B cell (primary cell): Measurements from ENCODE around the gene COX5B. TPM values are rescaled to one million over a fixed set of nuclear protein-coding genes. Genes with fewer than 3 reads are reported as not detected.
A peak's percentile ranks its signal among the peaks of the same experiment; 100 is the strongest.

Source experiments
- ATAC-seq: fragments of 200-7000 bp; cut with Tn5 transposase; one replicate; pipeline ENCODE4 v1.10.0; 2021; ENCODE audit warnings: low read depth, mild to moderate bottlenecking, moderate number of reproducible peaks, moderate library complexity
- CTCF ChIA-PET: fragments of 350-600 bp; sonication (Branson Sonifier 250); formaldehyde crosslinking; loops from one replicate; lab custom pipeline; 2021; ENCODE audit warnings: antibody characterized with exemption, inconsistent platforms; lab: Charles Lee
- POLR2A ChIA-PET: fragments of 350-600 bp; sonication (Branson Sonifier 250); formaldehyde crosslinking; loops from one replicate; lab custom pipeline; 2021; ENCODE audit warnings: antibody characterized with exemption; lab: Charles Lee
- DNase-seq: peaks from one replicate; pipeline ENCODE4 v3.0.0; 2013
- H2AFZ ChIP-seq: 2 replicates; pipeline ENCODE4 v1.6.1; 2012; ENCODE audit warnings: mild to moderate bottlenecking, low read depth, low read length; ENCODE audit not compliant: insufficient read depth, poor library complexity, severe bottlenecking
- H3K27ac ChIP-seq, 2 donors: 1 replicate in 1 of 2; 2 replicates in 1 of 2; pipeline ENCODE4 v1.5.1; 2012 to 2013; ENCODE audit warnings: low read length in 2 of 2, mild to moderate bottlenecking in 2 of 2, moderate library complexity in 1 of 2
- H3K27me3 ChIP-seq, 4 experiments: fragments of 200-600 bp in 1 of 4; sonication (generic) in 1 of 4; replicated peaks in 1 of 4; 1 replicate in 2 of 4; 2 replicates in 2 of 4; pipeline versions ENCODE4 v1.6.1 to v1.7.0; 2013 to 2016; ENCODE audit warnings: low read length in 3 of 4, mild to moderate bottlenecking in 2 of 4, mixed read lengths in 1 of 4, moderate library complexity in 1 of 4; ENCODE audit not compliant: insufficient read depth in 4 of 4, control insufficient read depth in 3 of 4; ENCODE audit errors: control extremely low read depth in 1 of 4
- H3K36me3 ChIP-seq, 2 experiments: replicated peaks in 1 of 2; 1 replicate in 1 of 2; 2 replicates in 1 of 2; pipeline versions ENCODE4 v1.6.1 to v1.7.1; 2013; ENCODE audit warnings: low read length in 1 of 2; ENCODE audit not compliant: insufficient read depth in 2 of 2, control insufficient read depth in 1 of 2; ENCODE audit errors: control extremely low read depth in 1 of 2, extremely low read depth in 1 of 2
- H3K4me1 ChIP-seq, 2 donors: fragments of 200-600 bp in 1 of 2; sonication (generic) in 1 of 2; 1 replicate in 1 of 2; 2 replicates in 1 of 2; pipeline versions ENCODE4 v1.5.1 to v1.6.1; 2013 to 2017; ENCODE audit warnings: low read length in 2 of 2; ENCODE audit not compliant: control insufficient read depth in 2 of 2, insufficient read depth in 2 of 2
- H3K4me2 ChIP-seq: replicated peaks from 2 replicates; pipeline ENCODE3; 2012; ENCODE audit warnings: mild to moderate bottlenecking, low read depth, low read length; ENCODE audit not compliant: poor library complexity, severe bottlenecking
- H3K4me3 ChIP-seq, 5 experiments: fragments of 200-600 bp in 1 of 5; sonication (generic) in 1 of 5; 1 replicate in 3 of 5; 2 replicates in 2 of 5; pipeline versions ENCODE4 v1.5.1 to v1.7.0; 2011 to 2016; ENCODE audit warnings: low read length in 4 of 5, mild to moderate bottlenecking in 4 of 5, low read depth in 2 of 5, control low read depth in 1 of 5, moderate library complexity in 1 of 5; ENCODE audit not compliant: insufficient read depth in 1 of 5; ENCODE audit errors: control extremely low read depth in 1 of 5, extremely low read depth in 1 of 5
- H3K79me2 ChIP-seq: fragments of 200-600 bp; sonication (generic); one replicate; pipeline ENCODE4 v1.6.0; 2016; ENCODE audit warnings: low read length; ENCODE audit not compliant: control insufficient read depth, insufficient read depth
- H3K9ac ChIP-seq: fragments of 200-600 bp; sonication (generic); 2 replicates; pipeline ENCODE4 v1.6.1; 2017; ENCODE audit warnings: mild to moderate bottlenecking, low read length, moderate library complexity
- H3K9me3 ChIP-seq, 3 donors: one replicate each; pipeline versions ENCODE4 v1.6.1 to v1.7.1; 2013; ENCODE audit warnings: low read length in 2 of 3; ENCODE audit not compliant: control insufficient read depth in 2 of 3, insufficient read depth in 1 of 3; ENCODE audit errors: control extremely low read depth in 1 of 3
- H4K20me1 ChIP-seq: 2 replicates; pipeline ENCODE4 v1.6.0; 2012; ENCODE audit warnings: mild to moderate bottlenecking, low read length; ENCODE audit not compliant: insufficient read depth, control insufficient read depth, poor library complexity, severe bottlenecking
- H3K27ac Mint-ChIP-seq: one replicate; pipeline ENCODE4 v1.8.0; 2021; ENCODE audit warnings: mixed read lengths
- H3K27me3 Mint-ChIP-seq: one replicate; pipeline ENCODE4 v1.8.0; 2021; ENCODE audit warnings: mixed read lengths
- H3K4me1 Mint-ChIP-seq: one replicate; pipeline ENCODE4 v1.8.0; 2021; ENCODE audit warnings: mixed read lengths
- H3K4me3 Mint-ChIP-seq: one replicate; pipeline ENCODE4 v1.8.0; 2021; ENCODE audit warnings: mixed read lengths
- H3K9me3 Mint-ChIP-seq: one replicate; pipeline ENCODE4 v1.8.0; 2022; ENCODE audit warnings: mixed read lengths; ENCODE audit not compliant: insufficient read depth
- EZH2 ChIP-seq: IDR thresholded peaks from 2 replicates; pipeline ENCODE4 v1.6.1; 2012; ENCODE audit warnings: borderline replicate concordance, low read depth, mild to moderate bottlenecking, moderate library complexity, low read length; ENCODE audit not compliant: insufficient read depth, poor library complexity, severe bottlenecking
- WGBS: methylation state at CpG from one replicate; pipeline ENCODE4 v1.1.5; 2013; ENCODE audit warnings: missing lambda C conversion rate; ENCODE audit not compliant: insufficient coverage; 5-methylcytosine and 5-hydroxymethylcytosine counted together
- intact Hi-C: fragments of 100-400 bp; cut with micrococcal nuclease; formaldehyde crosslinking; loops from one replicate; pipeline ENCODE4 v1.10.0; 2022
- polyA plus RNA-seq: library from polyadenylated mRNA; depleted of rRNA; stranded (reverse); fragments of >200 nt; gene quantifications from 2 replicates; pipeline ENCODE4 v1.2.3, GENCODE V29; 2012
- small RNA-seq: library from RNA; depleted of rRNA; stranded (forward); fragments of <200 nt; gene quantifications from one replicate; pipeline ENCODE3, GENCODE V24; 2012; ENCODE audit warnings: low replicate concordance, low read depth; ENCODE audit not compliant: insufficient read length
- total RNA-seq, 2 donors: library from RNA; stranded (reverse); fragments of 120-200 nt in 1 of 2; gene quantifications; 1 replicate in 1 of 2; 2 replicates in 1 of 2; pipeline versions ENCODE4 v1.2.3 to v1.2.4, GENCODE V29; 2013 to 2022
- TF ChIP-seq, protein P1 (sequence below): fragments of 200-600 bp; IDR thresholded peaks from one replicate; pipeline ENCODE4 v1.8.0; 2022; ENCODE audit warnings: antibody characterized with exemption, mild to moderate bottlenecking

COX5B gene
- total and polyA plus RNA-seq, 2 donors (not counting 1 experiment from before 2014, with no cell fraction given) = 111 to 164 TPM

DNA sequence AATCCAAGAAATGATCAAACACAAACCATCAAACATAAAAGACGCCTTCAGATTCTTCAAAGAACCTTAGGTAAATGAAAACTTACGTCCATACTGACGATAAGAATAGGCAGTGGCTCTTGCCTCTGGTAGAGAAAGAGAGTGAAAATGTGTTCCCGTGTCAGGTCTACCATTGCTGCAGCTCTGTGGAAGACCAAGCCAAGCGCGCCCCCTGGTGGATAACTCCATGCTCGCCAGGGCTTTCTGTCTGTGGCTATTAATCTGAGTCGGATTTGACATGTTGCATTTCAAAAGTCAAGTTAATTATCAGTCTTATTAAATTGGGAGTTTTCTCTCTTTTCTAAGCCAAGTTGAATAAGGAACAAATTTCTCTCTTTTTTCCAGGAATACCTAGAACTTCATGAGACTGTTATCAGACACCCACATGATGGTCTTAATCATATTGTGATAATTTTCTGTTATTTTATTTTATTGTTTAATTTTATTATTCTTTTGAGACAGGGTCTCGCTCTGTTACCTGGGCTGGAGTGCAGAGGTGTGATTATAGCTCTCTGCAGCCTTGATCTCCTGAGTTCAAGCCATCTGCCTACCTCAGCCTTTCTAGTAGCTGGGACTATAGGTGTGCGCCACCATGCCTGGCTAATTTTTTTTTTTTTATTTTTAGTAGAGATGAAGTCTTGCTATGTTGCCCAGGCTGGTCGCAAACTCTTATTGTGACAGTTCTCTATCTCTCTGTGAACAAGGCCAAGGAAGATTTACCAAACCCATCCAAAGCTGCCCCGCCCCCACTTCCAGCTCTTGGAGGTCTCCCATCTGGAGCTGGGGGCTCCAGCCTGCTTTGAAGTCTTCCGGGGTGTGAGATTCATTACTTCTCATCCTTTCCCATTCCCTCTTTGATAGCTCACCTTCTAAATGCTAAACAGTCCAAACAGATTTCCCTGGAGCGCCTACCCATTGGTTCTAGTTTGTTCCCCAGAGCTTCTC, 51.7 kb downstream of the COX5B start:
- intact Hi-C loops = loop anchor here (1.0 kb wide), 3 partner anchors 33 to 107 kb away; partner anchors contain the start of gene ACTR1B
- Histone ChIP-seq H2AFZ (peak overlapping the region; percentile 47), H3K4me3 (no peak overlapping the region), H3K79me2 (no peaks in the 10 kb centered on the region), H3K27ac (no peak overlapping the region), H3K9me3 (no peaks in the 10 kb centered on the region), H3K4me2 (peak overlapping the region; percentile 56), H3K27me3 (no peaks in the 10 kb centered on the region), H3K36me3 (no peaks in the 10 kb centered on the region), H3K4me1 (peaks cover 0 to 3% of the 10 kb centered on the region in 2 donors), H3K9ac (no peak overlapping the region), H4K20me1 (no peaks in the 10 kb centered on the region)
- TF ChIP-seq, protein P1, sequence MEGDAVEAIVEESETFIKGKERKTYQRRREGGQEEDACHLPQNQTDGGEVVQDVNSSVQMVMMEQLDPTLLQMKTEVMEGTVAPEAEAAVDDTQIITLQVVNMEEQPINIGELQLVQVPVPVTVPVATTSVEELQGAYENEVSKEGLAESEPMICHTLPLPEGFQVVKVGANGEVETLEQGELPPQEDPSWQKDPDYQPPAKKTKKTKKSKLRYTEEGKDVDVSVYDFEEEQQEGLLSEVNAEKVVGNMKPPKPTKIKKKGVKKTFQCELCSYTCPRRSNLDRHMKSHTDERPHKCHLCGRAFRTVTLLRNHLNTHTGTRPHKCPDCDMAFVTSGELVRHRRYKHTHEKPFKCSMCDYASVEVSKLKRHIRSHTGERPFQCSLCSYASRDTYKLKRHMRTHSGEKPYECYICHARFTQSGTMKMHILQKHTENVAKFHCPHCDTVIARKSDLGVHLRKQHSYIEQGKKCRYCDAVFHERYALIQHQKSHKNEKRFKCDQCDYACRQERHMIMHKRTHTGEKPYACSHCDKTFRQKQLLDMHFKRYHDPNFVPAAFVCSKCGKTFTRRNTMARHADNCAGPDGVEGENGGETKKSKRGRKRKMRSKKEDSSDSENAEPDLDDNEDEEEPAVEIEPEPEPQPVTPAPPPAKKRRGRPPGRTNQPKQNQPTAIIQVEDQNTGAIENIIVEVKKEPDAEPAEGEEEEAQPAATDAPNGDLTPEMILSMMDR = peak; percentile 98
- no peak for TF ChIP-seq EZH2
- H3K9me3 Mint-ChIP-seq = no peaks in the 10 kb centered on the region
- ChIA-PET CTCF (interaction anchor here (0.6 to 7.1 kb wide), 18 partner anchors 11 to 1445 kb away, joined by 3 to 164 read pairs (median 5); partner anchors contain the start of genes ACTR1B, ANKRD36B, C2orf92 and COX5B), POLR2A (interaction anchor here (2.0 kb wide), 1 partner anchor 107 kb away, joined by 7 read pairs; no protein-coding TSS in a partner anchor)
- peak overlapping the region; percentile 13 for H3K4me3 Mint-ChIP-seq
- no peak overlapping the region for H3K27ac Mint-ChIP-seq
- H3K27me3 Mint-ChIP-seq = no peaks in the 10 kb centered on the region
- DNase-seq = peak; percentile 89
- H3K4me1 Mint-ChIP-seq = peaks cover 5% of the 10 kb centered on the region
- WGBS = 33% methylated on average over 9 of the region's 14 CpGs
- ATAC-seq = peak; percentile 91

Small RNA genes within 50 kb of the gene (small RNA-seq; reads per million reads assigned to genes)
- gene RNU4-8P = not detected

Other genes with a start within 250 kb of the COX5B start
- gene ANKRD36B, start 56.2 kb upstream of the COX5B start, total RNA-seq = 81.3 and 90.2 TPM in 2 replicates
- gene ANKRD36B, start 56.2 kb upstream of the COX5B start, polyA plus RNA-seq = 7.8 and 13.0 TPM in 2 replicates
- 69.0 and 70.2 TPM in 2 replicates for gene ACTR1B, start 18.0 kb downstream of the COX5B start, total RNA-seq
- gene ACTR1B, start 18.0 kb downstream of the COX5B start, polyA plus RNA-seq = 143 and 155 TPM in 2 replicates
- gene C2orf92, start 23.7 kb downstream of the COX5B start, total RNA-seq = 18.9 and 23.1 TPM in 2 replicates
- 15.3 and 19.0 TPM in 2 replicates for gene C2orf92, start 23.7 kb downstream of the COX5B start, polyA plus RNA-seq
- 3.4 and 4.4 TPM in 2 replicates for gene ZAP70, start 67.5 kb downstream of the COX5B start, total RNA-seq
- gene ZAP70, start 67.5 kb downstream of the COX5B start, polyA plus RNA-seq = 20.5 and 61.5 TPM in 2 replicates